GM18909 (cell line): ENCODE data around the gene AMH.

Experiments
- ATAC-seq: cut with Tn5 transposase; IDR thresholded peaks from one replicate; pipeline ENCODE4 v1.9.1; 2021; ENCODE audit warnings: mild to moderate bottlenecking; ENCODE audit not compliant: unreplicated experiment, poor library complexity

The AMH gene

GRCh38 chr19:2219726-2220125 is 29.4 kb upstream of the AMH start:
- no peak for ATAC-seq

GRCh38 chr19:2221250-2221831 is 27.8 kb upstream of the AMH start:
- ATAC-seq: no peak

- no peak for ATAC-seq
Measured at GRCh38 chr19:2221918-2222317, 27.2 kb upstream of the AMH start.

GRCh38 chr19:2223391-2223790 is 25.7 kb upstream of the AMH start:
- no peak for ATAC-seq

- ATAC-seq: peak; percentile 45
Measured at GRCh38 chr19:2223959-2224358, 25.2 kb upstream of the AMH start.

GRCh38 chr19:2224754-2225349 is 24.3 kb upstream of the AMH start:
- no peak for ATAC-seq

GRCh38 chr19:2225415-2226050 is 23.6 kb upstream of the AMH start:
- no peak for ATAC-seq

DNA sequence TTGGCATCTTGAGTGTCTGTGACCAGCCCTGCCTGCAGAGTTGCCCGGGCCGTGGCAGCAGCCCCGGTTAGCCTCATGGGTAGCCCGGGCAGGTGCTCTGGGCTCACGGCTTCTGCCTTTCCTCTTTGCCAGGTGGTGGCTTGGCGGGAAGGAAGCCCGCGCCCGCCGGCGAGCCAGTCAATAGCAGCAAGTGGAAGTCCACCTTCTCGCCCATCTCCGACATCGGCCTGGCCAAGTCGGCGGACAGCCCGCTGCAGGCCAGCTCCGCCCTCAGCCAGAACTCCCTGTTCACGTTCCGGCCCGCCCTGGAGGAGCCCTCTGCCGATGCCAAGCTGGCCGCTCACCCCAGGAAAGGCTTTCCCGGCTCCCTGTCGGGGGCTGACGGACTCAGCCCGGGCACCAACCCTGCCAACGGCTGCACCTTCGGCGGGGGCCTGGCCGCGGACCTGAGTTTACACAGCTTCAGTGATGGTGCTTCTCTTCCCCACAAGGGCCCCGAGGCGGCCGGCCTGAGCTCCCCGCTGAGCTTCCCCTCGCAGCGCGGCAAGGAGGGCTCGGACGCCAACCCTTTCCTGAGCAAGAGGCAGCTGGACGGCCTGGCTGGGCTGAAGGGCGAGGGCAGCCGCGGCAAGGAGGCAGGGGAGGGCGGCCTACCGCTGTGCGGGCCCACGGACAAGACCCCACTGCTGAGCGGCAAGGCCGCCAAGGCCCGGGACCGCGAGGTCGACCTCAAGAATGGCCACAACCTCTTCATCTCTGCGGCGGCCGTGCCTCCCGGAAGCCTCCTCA is 22.9 kb upstream of the AMH start:
- ATAC-seq: no peak

GRCh38 chr19:2226840-2227360 is 22.2 kb upstream of the AMH start:
- no peak for ATAC-seq

DNA sequence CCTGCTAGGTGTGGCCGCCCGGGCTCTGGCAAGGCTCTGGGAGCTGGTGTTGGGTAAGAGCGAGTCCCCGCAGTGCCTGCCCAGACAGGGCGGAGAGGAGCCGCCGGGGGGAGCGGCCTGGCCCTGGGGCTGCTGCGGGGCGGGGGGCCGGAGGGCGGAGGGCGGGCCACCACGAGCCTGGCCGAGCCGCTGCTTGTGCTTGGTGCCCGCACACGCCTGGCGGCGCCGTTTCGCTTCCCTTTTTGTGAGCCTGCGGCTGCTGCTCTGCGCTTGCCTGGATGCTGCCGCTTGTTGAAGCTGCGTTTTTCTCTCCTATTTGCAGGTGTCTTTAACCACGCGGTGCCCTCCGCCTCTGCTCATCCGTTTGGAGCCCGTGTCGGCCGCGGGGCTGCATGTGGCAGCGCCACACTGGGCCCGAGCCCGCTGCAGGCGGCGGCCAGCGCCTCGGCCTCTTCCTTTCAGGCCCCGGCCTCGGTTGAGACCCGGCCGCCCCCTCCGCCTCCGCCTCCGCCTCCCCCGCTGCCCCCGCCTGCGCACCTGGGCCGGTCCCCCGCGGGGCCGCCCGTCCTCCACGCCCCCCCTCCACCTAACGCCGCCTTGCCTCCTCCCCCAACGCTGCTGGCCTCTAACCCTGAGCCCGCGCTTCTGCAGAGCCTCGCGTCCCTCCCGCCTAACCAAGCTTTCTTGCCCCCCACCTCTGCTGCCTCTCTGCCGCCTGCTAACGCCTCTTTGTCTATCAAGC is 21.5 kb upstream of the AMH start:
- ATAC-seq: no peak

- ATAC-seq: no peak
Measured at GRCh38 chr19:2228157-2229030, 20.7 kb upstream of the AMH start.

GRCh38 chr19:2229103-2230032 is 19.8 kb upstream of the AMH start:
- ATAC-seq: no peak

DNA sequence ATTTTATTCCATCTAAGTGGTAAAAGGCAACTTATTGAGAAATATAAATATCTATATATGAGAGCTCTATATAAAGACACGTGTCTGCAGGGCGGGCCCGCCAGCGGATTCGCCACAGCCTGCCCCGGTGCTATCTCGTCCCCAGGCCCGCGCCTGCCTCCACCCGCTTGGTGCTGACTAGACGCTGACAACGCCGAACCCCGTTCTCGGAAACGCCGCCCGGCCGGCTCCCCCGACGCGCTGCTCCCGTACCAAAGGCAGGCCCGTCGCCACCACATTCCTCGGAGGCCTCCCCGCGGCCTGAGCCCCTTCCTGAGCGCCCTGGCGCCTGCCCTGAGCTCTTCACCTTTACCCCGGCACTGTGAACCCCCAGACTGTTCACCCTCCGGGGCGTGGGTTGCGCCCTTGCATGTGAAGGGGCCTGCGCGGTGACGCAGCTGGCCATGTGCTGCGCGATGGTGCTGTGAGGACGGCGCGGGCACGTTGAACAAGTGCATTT is 19.0 kb upstream of the AMH start:
- no peak for ATAC-seq

GRCh38 chr19:2230807-2231533 is 18.2 kb upstream of the AMH start:
- ATAC-seq: no peak

- no peak for ATAC-seq
Measured at GRCh38 chr19:2231621-2232221, 17.4 kb upstream of the AMH start.

GRCh38 chr19:2232286-2233151 is 16.6 kb upstream of the AMH start:
- no peak for ATAC-seq
